ENCODE data around the gene ALOX5AP.
A peak's percentile ranks its signal among the peaks of the same experiment; 100 is the strongest.

Gene ALOX5AP

DNA sequence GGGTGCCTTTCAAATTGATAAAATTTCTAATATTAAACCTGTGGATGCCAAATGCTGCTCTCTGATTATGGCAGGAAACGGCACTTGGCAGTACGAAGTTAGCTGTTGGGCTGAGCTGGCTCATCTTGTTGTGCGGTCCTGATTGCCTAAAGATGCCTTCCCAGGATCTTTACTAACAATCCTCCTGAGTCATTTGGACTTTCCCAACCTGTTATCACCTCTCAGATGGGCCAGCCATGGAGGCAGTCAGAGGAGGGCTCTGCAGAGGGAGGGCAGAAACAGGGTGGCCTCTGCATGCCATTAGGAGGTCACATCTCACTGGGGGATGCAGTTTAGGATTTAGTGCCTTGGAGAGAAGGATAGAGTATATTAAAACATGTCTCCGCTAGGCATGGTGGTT, 27.3 kb downstream of the ALOX5AP start:
- DNase-seq (ENCODE audit: low read depth), result no peak

DNA sequence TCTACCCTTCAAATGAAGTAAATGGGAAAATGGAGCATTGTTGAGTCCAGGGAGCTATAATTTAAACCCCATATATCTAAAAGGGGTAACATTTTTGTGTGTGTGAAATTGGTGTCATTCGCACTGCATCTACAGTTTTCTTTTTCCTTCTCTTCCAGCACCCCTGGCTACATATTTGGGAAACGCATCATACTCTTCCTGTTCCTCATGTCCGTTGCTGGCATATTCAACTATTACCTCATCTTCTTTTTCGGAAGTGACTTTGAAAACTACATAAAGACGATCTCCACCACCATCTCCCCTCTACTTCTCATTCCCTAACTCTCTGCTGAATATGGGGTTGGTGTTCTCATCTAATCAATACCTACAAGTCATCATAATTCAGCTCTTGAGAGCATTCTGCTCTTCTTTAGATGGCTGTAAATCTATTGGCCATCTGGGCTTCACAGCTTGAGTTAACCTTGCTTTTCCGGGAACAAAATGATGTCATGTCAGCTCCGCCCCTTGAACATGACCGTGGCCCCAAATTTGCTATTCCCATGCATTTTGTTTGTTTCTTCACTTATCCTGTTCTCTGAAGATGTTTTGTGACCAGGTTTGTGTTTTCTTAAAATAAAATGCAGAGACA, 28.6 kb downstream of the ALOX5AP start:
- no peak for DNase-seq (ENCODE audit: low read depth)

DNA sequence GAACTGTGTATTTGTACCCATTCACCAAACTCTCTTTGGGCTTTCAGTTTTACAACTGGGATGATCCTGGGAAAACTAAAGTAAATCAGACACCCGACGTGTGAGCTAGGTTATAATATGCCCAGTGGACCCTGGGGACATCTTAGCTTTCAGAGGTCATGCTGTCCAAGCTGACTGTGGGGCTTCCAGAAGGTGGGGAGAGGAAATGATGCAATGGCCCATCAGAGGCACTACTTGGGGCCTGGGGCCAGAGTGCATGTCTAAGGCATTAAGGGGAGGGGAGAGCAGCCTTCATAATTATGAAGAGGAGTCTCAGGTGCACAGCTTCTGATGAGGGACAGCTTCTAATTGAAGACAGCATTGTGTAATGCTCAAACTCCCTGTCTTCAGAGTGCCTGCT, 30.9 kb downstream of the ALOX5AP start:
- no peak for DNase-seq (ENCODE audit: low read depth)

DNA sequence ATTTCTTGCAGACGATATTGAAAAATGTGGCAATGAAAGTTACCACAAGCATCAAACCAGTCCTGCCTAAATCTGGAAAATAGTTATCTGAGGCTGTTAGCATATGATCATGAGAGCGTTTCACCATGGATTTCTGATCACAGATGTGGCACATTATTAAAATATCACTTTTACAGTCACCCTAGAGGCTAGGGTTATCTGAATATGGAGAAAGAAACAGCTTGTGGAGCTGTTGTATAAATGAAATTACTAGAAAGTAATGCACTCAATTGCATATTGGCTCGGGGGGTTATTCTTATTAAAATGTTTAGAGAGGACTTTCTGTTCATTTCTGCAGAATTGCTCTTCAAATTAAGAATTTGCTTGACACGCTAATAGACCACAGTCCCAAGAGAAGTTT, 35.6 kb downstream of the ALOX5AP start:
- no peak for DNase-seq (ENCODE audit: low read depth)

DNA sequence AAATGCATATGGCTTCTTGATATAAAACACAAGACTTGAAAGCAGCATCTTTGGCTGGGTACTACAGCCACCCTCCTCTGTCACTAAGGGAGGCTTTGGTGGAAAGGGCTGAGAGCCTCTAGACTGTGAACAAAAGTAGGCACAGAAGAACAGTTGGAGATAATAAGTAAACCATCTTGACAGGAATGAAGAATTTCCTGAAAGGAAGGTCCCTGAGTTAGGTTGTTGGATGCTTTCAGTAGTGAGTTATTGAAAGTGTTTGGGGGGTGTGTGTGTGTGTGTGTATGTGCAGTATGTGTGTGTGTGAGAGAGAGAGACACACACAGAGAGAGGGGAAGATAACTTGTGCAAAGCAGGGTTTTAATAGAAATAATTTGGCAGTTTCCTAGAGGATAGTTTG, 38.2 kb downstream of the ALOX5AP start:
- no peak for DNase-seq (ENCODE audit: low read depth)

DNA sequence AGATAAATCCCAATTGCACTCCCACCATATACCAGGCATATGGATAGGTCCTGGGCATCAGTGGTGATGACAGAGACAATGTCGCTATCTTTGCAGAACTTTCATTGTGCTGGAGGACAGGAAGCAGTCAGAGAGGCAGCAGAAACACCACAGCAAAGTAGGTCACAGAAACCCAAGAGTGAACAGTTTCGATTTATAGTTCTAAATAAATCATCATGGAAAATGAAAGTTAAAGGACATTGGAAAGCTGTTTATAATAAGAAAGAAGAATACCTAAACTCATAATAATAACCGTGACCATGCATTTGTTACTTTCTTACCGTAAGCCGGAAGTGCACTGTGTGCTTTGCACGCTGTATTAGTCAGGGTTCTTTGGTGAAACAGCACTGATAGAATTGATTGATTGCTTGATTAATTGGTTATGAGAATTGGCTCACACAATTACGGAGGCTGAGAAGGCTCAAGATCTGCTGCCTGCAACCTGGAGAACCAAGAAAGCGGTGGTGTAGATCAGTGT, 38.9 kb downstream of the ALOX5AP start:
- DNase-seq (ENCODE audit: low read depth), result no peak

DNA sequence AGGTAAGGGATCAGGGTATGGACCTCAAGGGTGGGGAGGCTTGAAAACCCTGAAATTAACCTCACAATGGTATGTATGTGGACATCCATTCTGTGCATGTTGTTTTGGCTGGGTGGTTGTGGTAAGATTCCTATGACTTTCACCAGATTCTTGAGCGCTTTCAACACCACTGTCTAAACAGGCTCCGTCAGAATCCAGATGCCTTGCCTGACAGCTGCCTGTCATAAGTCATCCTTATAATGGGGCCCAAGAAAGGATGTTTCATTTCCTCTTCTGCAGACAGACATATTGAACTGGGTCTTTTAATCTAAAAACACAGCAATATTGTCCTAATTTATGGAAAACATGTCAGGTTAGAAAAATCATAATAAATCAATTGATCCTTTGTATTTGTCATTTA, 41.3 kb downstream of the ALOX5AP start:
- no peak for DNase-seq (ENCODE audit: low read depth)

DNA sequence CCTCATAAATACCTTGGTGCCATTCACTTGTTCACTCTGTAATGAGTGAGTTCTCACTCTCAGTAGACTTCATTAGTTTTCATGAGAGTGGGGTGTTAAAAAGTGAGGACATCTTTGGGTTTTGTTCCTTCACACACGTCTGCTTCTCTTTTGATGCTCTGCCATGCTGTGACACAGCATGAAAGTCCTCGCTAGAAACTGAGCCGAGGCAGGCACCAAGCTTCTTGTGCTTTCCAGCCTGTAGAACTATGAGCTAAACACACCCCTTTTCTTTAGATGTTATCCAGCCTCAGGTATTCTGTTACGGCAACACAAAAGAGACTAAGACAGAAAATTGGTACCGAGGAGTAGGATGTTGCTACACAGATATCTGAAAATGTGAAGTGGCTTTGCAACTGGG, 43.7 kb downstream of the ALOX5AP start:
- DNase-seq (ENCODE audit: low read depth), result no peak

DNA sequence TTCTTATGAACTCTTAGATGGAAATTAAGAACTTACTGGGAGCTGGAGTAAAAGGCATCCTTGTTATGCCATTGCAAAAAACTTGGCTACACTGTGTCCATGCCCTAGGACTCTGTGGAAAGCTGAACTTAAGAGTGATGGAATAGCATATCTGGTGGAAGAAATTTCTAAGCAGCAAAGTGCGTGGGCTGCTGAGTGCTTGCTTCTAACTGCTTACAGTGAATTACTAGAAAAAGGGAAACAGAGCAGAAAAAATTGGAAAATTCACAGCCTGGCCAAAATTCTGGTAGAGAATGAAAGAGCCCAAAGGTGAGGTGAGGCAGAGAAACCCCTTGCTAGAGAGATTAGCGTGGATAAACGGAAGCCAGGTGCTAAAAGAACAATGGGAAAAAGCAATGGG, 44.3 kb downstream of the ALOX5AP start:
- DNase-seq (ENCODE audit: low read depth), result no peak

DNA sequence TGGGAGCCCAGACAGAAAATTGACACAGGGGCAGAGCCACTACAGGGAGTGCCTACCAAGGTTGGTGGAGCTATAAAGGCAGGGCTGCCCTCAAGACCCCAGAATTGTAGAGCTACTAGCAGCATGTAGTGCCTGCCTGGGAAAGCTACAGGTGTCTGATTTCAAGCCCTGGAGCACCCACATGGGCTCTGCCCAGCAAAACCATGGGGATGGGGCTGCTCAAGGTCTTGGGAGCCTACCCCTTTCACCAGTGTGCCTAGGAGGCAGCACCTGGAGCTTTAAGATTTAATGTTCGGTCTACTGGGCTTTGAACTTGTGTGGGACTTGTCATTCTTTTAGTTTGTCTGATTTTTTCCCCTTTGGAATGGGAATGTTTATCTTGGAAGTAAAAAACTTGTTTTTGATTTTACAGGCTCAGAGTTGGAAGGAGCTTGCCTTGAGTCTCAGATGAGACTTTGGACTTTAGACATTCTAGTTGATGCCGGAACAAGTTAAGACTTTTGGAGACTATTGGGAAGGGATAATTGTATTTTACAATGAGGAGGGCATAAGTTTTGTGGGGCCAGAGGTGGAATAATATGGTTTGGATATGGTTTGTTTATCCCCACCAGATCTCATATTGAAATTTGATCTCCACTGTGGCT, 45.1 kb downstream of the ALOX5AP start:
- no peak for DNase-seq (ENCODE audit: low read depth)

DNA sequence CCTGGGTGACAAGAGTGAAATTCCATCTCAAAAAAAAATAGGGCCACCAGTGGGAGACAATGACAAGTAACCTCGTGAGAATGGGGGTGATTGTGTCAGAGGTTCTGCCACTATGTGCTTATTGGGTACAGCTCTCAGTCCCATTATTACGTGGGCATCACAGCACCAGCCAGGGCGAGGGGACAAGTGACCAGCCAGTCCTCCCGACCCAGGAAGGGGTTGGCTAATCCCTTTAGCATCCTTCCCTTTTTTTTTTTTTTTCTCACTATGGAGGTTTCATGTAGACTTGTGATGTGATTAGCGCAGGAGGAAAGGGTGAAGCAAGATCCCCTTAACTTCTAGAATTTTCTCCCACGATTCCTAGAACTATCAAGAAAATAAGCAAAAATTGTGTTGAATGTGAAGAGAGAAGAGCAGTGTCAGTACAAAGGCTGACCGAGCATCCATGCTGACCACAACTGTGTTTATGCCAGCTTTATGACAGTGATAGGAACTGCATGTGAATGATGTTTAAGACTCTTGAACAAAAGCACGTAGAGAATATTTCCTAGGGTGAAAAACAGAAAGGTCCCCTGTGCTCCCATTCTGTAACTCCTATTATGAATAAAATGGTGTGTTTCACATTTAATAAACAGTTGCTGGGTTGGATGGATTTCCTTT, 50.0 kb downstream of the ALOX5AP start:
- DNase-seq (ENCODE audit: low read depth), result no peak

DNA sequence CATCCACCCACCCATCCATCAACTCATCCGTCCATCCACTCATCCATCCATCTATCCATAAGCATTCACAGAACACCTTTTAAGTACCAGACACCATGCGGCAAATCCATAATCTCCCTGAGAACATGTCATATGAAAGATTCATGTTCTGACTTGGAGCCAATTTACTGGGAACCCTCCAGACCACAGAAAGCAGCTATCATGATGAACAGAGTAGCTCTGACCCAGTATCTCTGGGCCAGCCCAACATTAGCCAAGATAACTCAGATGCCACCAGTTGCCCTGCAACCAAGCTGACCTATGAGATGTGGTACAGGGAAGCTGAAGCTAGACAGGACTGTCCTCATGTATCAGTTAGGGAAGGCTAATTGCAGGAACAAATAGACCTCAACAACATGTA, 51.3 kb downstream of the ALOX5AP start:
- no peak for DNase-seq (ENCODE audit: low read depth)

DNA sequence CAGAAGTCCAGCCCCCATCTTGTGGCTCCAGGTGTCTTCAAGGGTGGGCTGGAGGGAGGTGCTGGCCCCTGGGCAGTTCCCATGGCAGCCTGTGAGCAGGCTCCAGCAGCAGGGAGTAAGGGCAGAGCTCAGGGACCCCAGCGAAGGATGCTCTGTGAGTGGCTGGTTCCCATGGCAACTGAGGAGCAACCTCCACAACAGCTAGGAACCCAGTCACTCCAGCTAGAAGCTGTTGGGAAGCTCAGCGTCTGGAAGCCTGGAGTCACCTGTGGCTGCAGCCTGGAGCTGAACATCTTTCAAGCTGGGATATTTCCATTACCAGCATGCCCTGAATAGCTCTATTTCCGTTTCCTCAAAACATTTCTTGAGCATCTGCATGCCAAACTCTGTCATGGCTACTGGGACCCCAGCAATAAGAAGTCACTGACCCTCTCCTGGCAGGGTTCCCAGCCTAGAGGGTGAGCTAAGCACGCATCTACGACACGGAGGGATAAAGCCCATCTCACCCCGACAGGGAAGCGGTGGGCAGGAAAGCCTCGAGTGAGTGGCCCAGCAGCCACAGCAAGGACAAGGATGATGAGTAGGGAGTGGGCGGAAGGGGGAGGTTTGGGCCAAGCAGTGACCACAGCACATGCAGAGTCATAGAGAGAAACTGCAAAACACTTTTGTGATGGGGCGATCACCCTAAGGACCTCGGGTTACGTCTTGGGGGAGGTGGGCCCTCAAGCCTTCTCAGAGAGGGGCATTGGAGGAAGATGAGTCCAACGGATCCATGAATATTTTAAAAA, 52.6 kb downstream of the ALOX5AP start:
- no peak for DNase-seq (ENCODE audit: low read depth)

DNA sequence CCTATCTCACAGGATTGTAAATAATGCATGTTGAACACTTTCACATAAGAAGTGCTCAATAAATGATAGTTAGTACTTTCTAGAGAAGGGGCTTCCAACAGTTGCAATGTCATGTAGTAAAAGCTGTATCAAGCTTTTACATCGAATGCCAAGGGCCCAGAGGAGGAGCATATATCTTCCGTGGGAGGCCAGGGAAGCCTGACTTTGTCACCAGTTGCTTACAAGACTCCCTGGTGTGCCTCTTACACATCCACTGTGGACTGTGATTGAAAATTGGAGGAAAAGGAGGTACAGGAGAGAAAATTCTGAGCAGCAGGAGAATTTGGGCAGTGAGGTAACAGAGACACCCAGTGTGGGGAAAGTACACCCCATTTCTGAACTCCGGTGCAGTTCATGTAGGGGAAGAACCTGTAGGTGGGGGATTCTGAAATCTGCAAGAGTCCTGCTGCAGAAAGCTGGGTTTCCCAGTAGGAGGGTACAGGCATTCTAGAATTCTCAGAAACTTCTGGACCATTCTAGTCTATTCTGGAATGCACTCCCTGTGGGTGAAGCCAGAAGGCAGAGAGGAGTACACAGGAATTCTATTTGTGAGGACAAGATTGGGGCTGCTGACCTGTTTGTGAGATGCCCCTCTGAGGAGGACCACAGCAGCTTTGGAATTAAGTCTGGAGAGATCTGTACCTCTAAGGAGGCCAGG, 54.0 kb downstream of the ALOX5AP start:
- DNase-seq (ENCODE audit: low read depth), result no peak

DNA sequence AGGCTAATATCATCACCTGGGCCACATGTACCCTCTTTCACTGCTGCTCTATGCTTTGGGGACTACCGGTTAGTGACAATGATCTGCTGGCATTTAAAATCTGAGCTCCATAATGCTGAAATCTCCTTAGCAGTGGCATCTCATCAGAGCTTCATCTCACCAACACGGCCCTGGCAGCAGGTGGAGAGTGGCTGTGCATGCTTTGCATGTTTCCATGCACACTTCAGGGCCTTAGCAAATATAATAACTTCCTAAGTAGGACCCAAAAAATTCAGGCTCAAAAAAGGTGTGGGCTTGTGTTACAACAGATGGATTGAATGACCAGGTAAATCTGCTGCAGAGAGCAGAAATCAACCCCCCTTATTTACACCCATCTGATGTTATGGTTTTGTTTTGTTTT, 55.2 kb downstream of the ALOX5AP start:
- no peak for DNase-seq (ENCODE audit: low read depth)

DNA sequence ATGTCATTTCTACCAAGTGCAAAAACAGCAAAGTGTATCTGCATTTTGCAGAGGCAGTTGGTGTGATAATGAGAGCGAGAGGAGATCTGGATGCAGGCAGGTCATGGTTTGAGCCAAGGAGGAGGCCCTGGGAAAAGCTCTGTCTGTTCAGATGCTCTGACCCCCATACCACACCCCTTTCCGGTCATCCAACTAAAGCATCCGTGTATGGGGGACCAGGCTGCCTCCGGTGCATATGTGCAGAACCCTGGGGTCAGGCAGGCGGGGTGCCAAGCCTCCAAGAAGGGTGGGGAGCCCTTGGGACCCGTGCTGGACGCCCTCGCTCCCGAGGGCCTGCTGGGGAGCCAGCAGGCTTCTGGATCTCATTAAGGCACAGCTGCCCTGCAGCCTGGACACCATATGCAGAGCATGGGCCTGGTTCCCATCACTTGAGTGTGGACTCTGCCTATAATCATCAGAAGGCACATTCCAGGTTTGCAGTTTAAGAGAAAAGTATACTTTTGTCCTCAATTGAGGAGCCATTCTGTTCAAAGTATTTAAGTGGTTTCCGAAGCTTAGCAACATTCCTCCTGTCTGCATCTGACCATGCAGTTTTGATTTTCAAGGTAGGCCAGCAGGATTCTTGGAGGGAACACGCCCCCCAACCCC, 56.1 kb downstream of the ALOX5AP start:
- no peak for DNase-seq (ENCODE audit: low read depth)

DNA sequence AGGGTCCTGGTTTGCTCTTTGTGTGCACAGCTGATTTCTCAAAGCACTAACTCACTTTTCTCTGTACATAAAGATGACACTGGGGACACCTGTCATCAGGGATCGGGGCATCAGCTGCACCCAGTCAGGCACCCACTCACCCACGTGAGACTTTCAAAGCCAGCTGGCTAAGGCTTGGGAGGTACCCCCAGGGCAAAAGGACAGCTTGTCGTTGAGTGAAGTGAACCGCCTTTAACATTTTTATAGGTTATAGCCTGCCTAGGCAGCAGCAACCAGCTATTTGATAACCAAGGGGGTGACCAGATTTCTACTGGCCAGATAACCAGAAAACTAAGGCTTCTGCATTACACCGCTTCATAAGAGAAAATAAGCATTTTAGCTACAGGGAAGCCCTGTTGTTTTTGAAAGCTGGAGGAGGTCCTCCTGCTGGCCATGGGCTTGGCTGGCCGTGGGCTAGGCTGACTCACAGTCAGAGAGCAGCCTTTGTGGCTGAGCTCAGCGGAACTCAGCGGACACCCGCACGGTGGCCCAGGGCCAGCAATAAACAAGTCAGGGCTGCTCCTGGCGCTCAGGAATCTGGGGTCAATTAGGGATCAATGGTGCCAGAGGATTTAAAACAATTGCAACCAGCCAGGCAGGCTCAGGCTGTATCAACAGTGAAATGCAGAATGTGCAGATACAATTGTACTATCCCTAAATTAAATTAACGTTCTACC, 57.1 kb downstream of the ALOX5AP start:
- DNase-seq (ENCODE audit: low read depth), result peak; percentile 72

DNA sequence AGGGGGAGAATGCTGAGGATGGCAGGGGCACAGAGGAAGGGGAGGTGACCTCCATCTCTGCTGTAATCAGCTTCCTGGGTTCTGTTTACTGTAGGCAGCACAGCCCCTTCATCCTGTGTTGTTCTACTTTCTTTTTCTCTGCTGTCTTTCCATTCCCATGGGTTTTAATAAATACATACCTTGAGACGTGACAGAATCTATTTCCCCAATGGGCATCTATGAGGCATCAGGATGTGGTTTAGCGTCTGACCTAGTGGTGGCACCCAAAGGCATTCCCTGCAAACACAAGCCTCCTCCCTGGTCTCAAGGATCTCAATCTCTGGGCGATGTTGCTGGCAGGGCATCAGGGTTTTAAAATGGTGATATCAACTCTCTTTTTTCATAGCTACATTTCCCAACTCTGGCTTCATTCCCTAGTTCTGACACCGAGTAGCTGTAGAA, 60.8 kb downstream of the ALOX5AP start:
- peak; percentile 50 for DNase-seq (ENCODE audit: low read depth)

DNA sequence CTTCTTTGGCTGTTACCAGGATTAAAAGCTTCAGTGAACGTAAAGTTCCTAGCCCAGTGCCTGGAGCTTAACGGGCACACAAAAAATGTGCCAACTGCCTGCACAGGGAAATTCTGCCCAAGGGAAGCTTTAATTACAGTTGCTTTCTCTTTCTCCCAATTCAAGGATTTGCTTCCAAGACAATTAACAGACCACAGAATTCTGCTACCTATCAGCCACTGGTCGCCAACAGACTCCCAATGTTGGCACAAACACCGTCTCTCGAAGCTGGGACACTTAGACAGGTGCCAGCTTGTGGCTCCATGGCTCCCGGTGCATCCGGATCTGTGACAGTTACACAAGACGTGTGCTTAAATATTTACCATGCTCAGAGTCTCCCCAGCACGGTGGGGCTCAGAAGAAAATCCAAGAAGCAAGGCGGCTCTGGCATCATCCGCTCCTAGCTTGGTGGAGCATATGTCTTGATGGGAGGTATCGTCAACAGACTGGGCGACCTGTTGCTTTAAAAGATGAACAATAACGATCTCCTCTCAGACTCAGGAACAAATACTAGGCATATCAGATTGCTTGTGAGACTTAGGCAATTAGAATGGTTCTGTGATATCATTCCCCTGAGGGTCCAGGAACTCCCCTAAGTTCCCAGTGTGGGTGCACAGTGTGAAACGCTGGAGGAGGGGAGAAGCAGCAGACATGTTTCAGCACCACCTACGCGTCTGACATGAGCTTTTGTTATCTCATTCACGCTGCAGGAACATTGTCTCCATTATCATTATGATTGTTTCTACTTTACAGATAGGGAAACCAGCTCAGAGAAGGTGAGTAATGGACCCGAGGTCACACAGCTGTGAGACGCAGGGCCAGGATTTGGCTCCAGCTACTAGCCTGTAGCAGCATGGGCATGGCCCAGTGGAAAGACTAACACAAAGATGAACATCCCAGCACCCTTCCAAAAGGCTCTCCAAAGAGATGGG, 61.6 kb downstream of the ALOX5AP start:
- DNase-seq (ENCODE audit: low read depth), result no peak
